Astrocyte (in vitro differentiated cells and primary cell): ENCODE measurements around the gene CRIM1.

Source experiments
- EZH2 ChIP-seq: IDR thresholded peaks from 2 replicates; pipeline ENCODE4 v1.6.1; 2012; ENCODE audit warnings: mild to moderate bottlenecking, low read length, inconsistent platforms; ENCODE audit not compliant: insufficient read depth
- TF ChIP-seq, protein P1 (sequence below): IDR thresholded peaks from 2 replicates; pipeline ENCODE4 v1.5.1; 2011; ENCODE audit warnings: low read depth, mild to moderate bottlenecking, inconsistent platforms, low read length, moderate library complexity; ENCODE audit not compliant: insufficient read depth

DNA sequence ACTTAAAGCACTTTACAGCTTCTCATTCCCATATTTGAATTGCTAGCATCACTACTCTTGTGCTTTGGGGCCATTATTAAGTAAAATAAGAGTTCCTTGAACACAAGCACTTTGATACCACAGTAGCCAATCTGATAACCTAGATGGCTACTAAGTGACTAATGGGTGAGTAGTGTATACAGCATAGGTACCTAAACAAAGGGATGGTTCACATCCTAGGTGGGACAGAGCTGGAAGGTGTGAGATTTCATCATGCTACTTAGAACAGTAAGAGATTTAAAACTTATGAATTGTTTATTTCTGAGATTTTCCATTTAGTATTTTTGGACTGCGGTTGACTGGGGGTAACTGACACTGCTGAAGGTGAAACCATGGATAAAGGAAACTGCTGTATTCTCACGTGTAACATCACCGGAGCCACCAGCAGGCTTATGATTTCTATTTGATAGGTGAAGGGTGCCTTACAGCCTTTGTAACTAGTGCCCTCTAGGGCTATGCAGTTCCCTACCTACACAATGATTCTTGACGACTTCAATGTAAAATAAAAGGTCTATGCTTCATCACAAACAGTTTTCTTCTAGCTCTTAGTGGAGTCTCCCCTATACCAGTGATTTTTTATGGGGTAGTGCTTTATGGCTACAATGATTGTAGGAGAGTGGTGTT, 22.1 kb upstream of the CRIM1 start:
- TF ChIP-seq, protein P1, sequence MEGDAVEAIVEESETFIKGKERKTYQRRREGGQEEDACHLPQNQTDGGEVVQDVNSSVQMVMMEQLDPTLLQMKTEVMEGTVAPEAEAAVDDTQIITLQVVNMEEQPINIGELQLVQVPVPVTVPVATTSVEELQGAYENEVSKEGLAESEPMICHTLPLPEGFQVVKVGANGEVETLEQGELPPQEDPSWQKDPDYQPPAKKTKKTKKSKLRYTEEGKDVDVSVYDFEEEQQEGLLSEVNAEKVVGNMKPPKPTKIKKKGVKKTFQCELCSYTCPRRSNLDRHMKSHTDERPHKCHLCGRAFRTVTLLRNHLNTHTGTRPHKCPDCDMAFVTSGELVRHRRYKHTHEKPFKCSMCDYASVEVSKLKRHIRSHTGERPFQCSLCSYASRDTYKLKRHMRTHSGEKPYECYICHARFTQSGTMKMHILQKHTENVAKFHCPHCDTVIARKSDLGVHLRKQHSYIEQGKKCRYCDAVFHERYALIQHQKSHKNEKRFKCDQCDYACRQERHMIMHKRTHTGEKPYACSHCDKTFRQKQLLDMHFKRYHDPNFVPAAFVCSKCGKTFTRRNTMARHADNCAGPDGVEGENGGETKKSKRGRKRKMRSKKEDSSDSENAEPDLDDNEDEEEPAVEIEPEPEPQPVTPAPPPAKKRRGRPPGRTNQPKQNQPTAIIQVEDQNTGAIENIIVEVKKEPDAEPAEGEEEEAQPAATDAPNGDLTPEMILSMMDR = no peak
- no peak for TF ChIP-seq EZH2
